ENCODE results near the gene UTY. TPM values are rescaled to one million over a fixed set of nuclear protein-coding genes. Genes with fewer than 3 reads are reported as not detected.

UTY gene
- total and polyA plus RNA-seq, 2 of the 8 experiments (the other 6 are each of a cell fraction or from before 2014, with no cell fraction given) = 7.2 to 20.4 TPM

DNA sequence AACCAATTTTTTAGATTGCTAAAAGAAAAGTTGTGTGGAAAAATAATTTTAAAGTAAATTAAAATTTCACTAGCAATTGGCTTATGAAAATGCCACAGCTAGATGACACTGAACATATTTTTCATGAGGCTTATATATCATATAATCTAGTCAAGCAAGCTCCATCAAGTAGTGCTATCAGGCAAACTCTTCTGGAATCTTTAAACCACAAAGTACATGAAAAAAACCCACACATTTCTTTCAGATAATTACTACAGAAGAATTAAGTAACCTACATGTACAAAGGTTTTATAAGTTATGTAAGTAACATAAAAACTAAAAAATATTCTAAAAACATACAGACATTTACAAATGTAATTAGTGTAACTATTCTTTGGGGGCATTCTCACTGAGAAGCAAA, 229.4 kb downstream of the UTY start (continued):
- TF ChIP-seq, protein P1, sequence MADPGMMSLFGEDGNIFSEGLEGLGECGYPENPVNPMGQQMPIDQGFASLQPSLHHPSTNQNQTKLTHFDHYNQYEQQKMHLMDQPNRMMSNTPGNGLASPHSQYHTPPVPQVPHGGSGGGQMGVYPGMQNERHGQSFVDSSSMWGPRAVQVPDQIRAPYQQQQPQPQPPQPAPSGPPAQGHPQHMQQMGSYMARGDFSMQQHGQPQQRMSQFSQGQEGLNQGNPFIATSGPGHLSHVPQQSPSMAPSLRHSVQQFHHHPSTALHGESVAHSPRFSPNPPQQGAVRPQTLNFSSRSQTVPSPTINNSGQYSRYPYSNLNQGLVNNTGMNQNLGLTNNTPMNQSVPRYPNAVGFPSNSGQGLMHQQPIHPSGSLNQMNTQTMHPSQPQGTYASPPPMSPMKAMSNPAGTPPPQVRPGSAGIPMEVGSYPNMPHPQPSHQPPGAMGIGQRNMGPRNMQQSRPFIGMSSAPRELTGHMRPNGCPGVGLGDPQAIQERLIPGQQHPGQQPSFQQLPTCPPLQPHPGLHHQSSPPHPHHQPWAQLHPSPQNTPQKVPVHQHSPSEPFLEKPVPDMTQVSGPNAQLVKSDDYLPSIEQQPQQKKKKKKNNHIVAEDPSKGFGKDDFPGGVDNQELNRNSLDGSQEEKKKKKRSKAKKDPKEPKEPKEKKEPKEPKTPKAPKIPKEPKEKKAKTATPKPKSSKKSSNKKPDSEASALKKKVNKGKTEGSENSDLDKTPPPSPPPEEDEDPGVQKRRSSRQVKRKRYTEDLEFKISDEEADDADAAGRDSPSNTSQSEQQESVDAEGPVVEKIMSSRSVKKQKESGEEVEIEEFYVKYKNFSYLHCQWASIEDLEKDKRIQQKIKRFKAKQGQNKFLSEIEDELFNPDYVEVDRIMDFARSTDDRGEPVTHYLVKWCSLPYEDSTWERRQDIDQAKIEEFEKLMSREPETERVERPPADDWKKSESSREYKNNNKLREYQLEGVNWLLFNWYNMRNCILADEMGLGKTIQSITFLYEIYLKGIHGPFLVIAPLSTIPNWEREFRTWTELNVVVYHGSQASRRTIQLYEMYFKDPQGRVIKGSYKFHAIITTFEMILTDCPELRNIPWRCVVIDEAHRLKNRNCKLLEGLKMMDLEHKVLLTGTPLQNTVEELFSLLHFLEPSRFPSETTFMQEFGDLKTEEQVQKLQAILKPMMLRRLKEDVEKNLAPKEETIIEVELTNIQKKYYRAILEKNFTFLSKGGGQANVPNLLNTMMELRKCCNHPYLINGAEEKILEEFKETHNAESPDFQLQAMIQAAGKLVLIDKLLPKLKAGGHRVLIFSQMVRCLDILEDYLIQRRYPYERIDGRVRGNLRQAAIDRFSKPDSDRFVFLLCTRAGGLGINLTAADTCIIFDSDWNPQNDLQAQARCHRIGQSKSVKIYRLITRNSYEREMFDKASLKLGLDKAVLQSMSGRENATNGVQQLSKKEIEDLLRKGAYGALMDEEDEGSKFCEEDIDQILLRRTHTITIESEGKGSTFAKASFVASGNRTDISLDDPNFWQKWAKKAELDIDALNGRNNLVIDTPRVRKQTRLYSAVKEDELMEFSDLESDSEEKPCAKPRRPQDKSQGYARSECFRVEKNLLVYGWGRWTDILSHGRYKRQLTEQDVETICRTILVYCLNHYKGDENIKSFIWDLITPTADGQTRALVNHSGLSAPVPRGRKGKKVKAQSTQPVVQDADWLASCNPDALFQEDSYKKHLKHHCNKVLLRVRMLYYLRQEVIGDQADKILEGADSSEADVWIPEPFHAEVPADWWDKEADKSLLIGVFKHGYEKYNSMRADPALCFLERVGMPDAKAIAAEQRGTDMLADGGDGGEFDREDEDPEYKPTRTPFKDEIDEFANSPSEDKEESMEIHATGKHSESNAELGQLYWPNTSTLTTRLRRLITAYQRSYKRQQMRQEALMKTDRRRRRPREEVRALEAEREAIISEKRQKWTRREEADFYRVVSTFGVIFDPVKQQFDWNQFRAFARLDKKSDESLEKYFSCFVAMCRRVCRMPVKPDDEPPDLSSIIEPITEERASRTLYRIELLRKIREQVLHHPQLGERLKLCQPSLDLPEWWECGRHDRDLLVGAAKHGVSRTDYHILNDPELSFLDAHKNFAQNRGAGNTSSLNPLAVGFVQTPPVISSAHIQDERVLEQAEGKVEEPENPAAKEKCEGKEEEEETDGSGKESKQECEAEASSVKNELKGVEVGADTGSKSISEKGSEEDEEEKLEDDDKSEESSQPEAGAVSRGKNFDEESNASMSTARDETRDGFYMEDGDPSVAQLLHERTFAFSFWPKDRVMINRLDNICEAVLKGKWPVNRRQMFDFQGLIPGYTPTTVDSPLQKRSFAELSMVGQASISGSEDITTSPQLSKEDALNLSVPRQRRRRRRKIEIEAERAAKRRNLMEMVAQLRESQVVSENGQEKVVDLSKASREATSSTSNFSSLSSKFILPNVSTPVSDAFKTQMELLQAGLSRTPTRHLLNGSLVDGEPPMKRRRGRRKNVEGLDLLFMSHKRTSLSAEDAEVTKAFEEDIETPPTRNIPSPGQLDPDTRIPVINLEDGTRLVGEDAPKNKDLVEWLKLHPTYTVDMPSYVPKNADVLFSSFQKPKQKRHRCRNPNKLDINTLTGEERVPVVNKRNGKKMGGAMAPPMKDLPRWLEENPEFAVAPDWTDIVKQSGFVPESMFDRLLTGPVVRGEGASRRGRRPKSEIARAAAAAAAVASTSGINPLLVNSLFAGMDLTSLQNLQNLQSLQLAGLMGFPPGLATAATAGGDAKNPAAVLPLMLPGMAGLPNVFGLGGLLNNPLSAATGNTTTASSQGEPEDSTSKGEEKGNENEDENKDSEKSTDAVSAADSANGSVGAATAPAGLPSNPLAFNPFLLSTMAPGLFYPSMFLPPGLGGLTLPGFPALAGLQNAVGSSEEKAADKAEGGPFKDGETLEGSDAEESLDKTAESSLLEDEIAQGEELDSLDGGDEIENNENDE (IDR thresholded peaks at IDR 0.05; ENCODE audit: insufficient replicate concordance, low read length) = no peak

Measured in H1 (cell line).